ENCODE results near the gene CLPSL1. TPM values are rescaled to one million over a fixed set of nuclear protein-coding genes. Genes with fewer than 3 reads are reported as not detected.

CLPSL1 gene
- total RNA-seq, 4 donors from 2014 or later, result not detected

- H3K27ac ChIP-seq, result no peak overlapping the region
- 71 to 85% methylated on average over 4 to 5 of the region's 5 CpGs for WGBS, 2 donors (ENCODE audit: low coverage in 1 of 2)
These were observed 29.0 kb downstream of the CLPSL1 start for GRCh38 chr6:35809809-35810208.

GRCh38 chr6:35810971-35811698, 30.3 kb downstream of the CLPSL1 start:
- Histone ChIP-seq H3K27me3 (peaks cover 60% of the 10 kb centered on the region), H3K27ac (no peak overlapping the region), H3K36me3 (no peaks in the 10 kb centered on the region), H3K9me3 (no peaks in the 10 kb centered on the region), H3K4me3 (no peak overlapping the region), H3K4me1 (no peaks in the 10 kb centered on the region)
- 55 to 58% methylated on average over 9 to 11 of the region's 14 CpGs for WGBS, 2 donors (ENCODE audit: low coverage in 1 of 2)
- TF ChIP-seq EP300 (IDR thresholded peaks at IDR 0.05), result no peak
- TF ChIP-seq, protein P1, sequence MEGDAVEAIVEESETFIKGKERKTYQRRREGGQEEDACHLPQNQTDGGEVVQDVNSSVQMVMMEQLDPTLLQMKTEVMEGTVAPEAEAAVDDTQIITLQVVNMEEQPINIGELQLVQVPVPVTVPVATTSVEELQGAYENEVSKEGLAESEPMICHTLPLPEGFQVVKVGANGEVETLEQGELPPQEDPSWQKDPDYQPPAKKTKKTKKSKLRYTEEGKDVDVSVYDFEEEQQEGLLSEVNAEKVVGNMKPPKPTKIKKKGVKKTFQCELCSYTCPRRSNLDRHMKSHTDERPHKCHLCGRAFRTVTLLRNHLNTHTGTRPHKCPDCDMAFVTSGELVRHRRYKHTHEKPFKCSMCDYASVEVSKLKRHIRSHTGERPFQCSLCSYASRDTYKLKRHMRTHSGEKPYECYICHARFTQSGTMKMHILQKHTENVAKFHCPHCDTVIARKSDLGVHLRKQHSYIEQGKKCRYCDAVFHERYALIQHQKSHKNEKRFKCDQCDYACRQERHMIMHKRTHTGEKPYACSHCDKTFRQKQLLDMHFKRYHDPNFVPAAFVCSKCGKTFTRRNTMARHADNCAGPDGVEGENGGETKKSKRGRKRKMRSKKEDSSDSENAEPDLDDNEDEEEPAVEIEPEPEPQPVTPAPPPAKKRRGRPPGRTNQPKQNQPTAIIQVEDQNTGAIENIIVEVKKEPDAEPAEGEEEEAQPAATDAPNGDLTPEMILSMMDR (IDR thresholded peaks at IDR 0.05), result no peak
- no peak for TF ChIP-seq POLR2AphosphoS5 (IDR thresholded peaks at IDR 0.05)
- TF ChIP-seq POLR2A (IDR thresholded peaks at IDR 0.05), result no peak
- ATAC-seq, result no peak

More at GRCh38 chr6:35809809-35810208, 29.0 kb downstream of the CLPSL1 start:
- H3K27me3 ChIP-seq, result peaks cover 66% of the 10 kb centered on the region
- H3K4me3 ChIP-seq, result no peak overlapping the region
- TF ChIP-seq POLR2A (IDR thresholded peaks at IDR 0.05) (no peak), EP300 (IDR thresholded peaks at IDR 0.05) (no peak), POLR2AphosphoS5 (IDR thresholded peaks at IDR 0.05) (no peak)
- TF ChIP-seq, protein P1 (IDR thresholded peaks at IDR 0.05), result no peak
- no peak for ATAC-seq
- H3K4me1 ChIP-seq, result peaks cover 0 to 6% (median 0%) of the 10 kb centered on the region in 3 donors
- no peaks in the 10 kb centered on the region for H3K36me3 ChIP-seq
- H3K9me3 ChIP-seq, result no peaks in the 10 kb centered on the region

DNA sequence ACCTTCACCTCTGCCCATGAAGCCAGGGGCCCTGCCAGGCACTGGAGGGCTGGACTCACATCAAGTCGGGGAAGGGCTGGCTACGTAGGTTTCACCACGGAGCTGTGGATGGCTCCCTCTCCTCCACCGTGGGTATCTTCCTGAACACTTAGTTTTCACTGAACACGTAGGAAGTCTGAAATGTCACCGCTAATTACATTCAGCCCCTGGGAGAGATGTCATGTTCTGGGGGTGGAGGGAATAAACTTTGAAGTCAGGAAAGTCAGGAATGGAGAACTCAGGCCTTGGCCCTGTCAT, 30.8 kb downstream of the CLPSL1 start:
- 40 to 70% methylated on average over 3 of the region's 6 CpGs for WGBS, 2 donors (ENCODE audit: low coverage in 1 of 2)
- Histone ChIP-seq H3K4me3 (no peak overlapping the region), H3K27ac (no peak overlapping the region), H3K27me3 (peaks cover 55% of the 10 kb centered on the region), H3K9me3 (peaks cover 0 to 5% (median 0%) of the 10 kb centered on the region in 3 donors), H3K36me3 (no peaks in the 10 kb centered on the region), H3K4me1 (no peaks in the 10 kb centered on the region)
- TF ChIP-seq POLR2AphosphoS5 (IDR thresholded peaks at IDR 0.05), result no peak
- TF ChIP-seq POLR2A (IDR thresholded peaks at IDR 0.05), result no peak
- TF ChIP-seq EP300 (IDR thresholded peaks at IDR 0.05), result no peak
- TF ChIP-seq, protein P1 (IDR thresholded peaks at IDR 0.05), result no peak
- ATAC-seq, result no peak

GRCh38 chr6:35817515-35817914, 36.7 kb downstream of the CLPSL1 start:
- no peak for ATAC-seq
- no peak overlapping the region for H3K27ac ChIP-seq

More at GRCh38 chr6:35817515-35817914, 36.7 kb downstream of the CLPSL1 start:
- Histone ChIP-seq H3K27me3 (peaks cover 22% of the 10 kb centered on the region), H3K4me1 (no peaks in the 10 kb centered on the region), H3K9me3 (peaks cover 0 to 17% (median 0%) of the 10 kb centered on the region in 3 donors), H3K4me3 (no peak overlapping the region), H3K36me3 (no peaks in the 10 kb centered on the region)
- TF ChIP-seq POLR2A (IDR thresholded peaks at IDR 0.05) (no peak), POLR2AphosphoS5 (IDR thresholded peaks at IDR 0.05) (no peak), EP300 (IDR thresholded peaks at IDR 0.05) (no peak)
- TF ChIP-seq, protein P1 (IDR thresholded peaks at IDR 0.05), result no peak

All from gastroesophageal sphincter (tissue), 4 donors.